Natural killer cell treated with Interleukin-12 subunit alpha and Interleukin-12 subunit beta and Interleukin-15 and Interleukin-18, amount 100 ng/mL, for 72 hours (primary cell): Measurements from ENCODE around the gene PMAIP1. TPM values are rescaled to one million over a fixed set of nuclear protein-coding genes. Genes with fewer than 3 reads are reported as not detected.

Source experiments
- ATAC-seq, 2 donors: fragments of 150-1000 bp; cut with Tn5 transposase in 1 of 2; sonication (Bioruptor Pico), chemical (Tn5 transposase) in 1 of 2; 2 replicates each; pipeline ENCODE4 v1.10.0; 2021
- DNase-seq: peaks from one replicate; pipeline ENCODE4 v3.0.0; 2022; ENCODE audit warnings: low spot score
- H3K27ac Mint-ChIP-seq, 2 donors: 1 replicate in 1 of 2; 2 replicates in 1 of 2; pipeline ENCODE4 v1.8.0; 2022; ENCODE audit warnings: mixed read lengths in 2 of 2, mild to moderate bottlenecking in 1 of 2, moderate library complexity in 1 of 2
- H3K27me3 Mint-ChIP-seq, 2 donors: 1 replicate in 1 of 2; 2 replicates in 1 of 2; pipeline ENCODE4 v1.8.0; 2022; ENCODE audit warnings: mixed read lengths in 2 of 2
- H3K36me3 Mint-ChIP-seq: one replicate; pipeline ENCODE4 v1.8.0; 2022; ENCODE audit warnings: mixed read lengths
- H3K4me1 Mint-ChIP-seq, 2 donors: 1 replicate in 1 of 2; 2 replicates in 1 of 2; pipeline ENCODE4 v1.8.0; 2022; ENCODE audit warnings: low read depth in 2 of 2, mixed read lengths in 2 of 2, mild to moderate bottlenecking in 1 of 2
- H3K4me3 Mint-ChIP-seq: one replicate; pipeline ENCODE4 v1.8.0; 2022; ENCODE audit warnings: mixed read lengths
- H3K9me3 Mint-ChIP-seq: 2 replicates; pipeline ENCODE4 v1.8.0; 2022; ENCODE audit warnings: mixed read lengths
- total RNA-seq, 2 donors: library from RNA; stranded (reverse); gene quantifications; one replicate each; pipeline ENCODE4 v1.2.3, GENCODE V29; 2022

The PMAIP1 gene
- total RNA-seq, 2 donors from 2014 or later, result 48.8 to 76.0 TPM

- peaks cover 12 to 21% of the 10 kb centered on the region in 2 donors for H3K4me1 Mint-ChIP-seq
- H3K27ac Mint-ChIP-seq, result no peak overlapping the region
- ATAC-seq (peak in 1 of 2 donors; percentile 61), DNase-seq (no peak)
- H3K9me3 Mint-ChIP-seq, result no peaks in the 10 kb centered on the region
- no peak overlapping the region for H3K4me3 Mint-ChIP-seq
- no peaks in the 10 kb centered on the region for H3K36me3 Mint-ChIP-seq
- H3K27me3 Mint-ChIP-seq, result peaks cover 7 to 11% of the 10 kb centered on the region in 2 donors
Observed at GRCh38 chr18:59929621-59930295, 30.0 kb downstream of the PMAIP1 start.

- Mint-ChIP-seq H3K4me1 (peaks cover 6 to 7% of the 10 kb centered on the region in 2 donors), H3K4me3 (no peak overlapping the region), H3K27me3 (peaks cover 7 to 12% of the 10 kb centered on the region in 2 donors), H3K36me3 (no peaks in the 10 kb centered on the region), H3K9me3 (no peaks in the 10 kb centered on the region), H3K27ac (no peak overlapping the region)
- no peak for ATAC-seq
- DNase-seq, result no peak
Observed at GRCh38 chr18:59932401-59932800, 32.6 kb downstream of the PMAIP1 start.

- no peak overlapping the region for H3K4me3 Mint-ChIP-seq
- no peaks in the 10 kb centered on the region for H3K9me3 Mint-ChIP-seq
- no peaks in the 10 kb centered on the region for H3K4me1 Mint-ChIP-seq
- DNase-seq, result no peak
- H3K27me3 Mint-ChIP-seq, result peaks cover 0 to 8% of the 10 kb centered on the region in 2 donors
- H3K36me3 Mint-ChIP-seq, result no peaks in the 10 kb centered on the region
- H3K27ac Mint-ChIP-seq, result no peak overlapping the region
- ATAC-seq, result no peak
Observed at GRCh38 chr18:59938676-59939075, 38.9 kb downstream of the PMAIP1 start.

GRCh38 chr18:59939127-59939526 is 39.3 kb downstream of the PMAIP1 start:
- no peaks in the 10 kb centered on the region for H3K4me1 Mint-ChIP-seq
- DNase-seq (no peak), ATAC-seq (no peak)
- no peaks in the 10 kb centered on the region for H3K36me3 Mint-ChIP-seq
- no peak overlapping the region for H3K4me3 Mint-ChIP-seq
- peaks cover 0 to 6% of the 10 kb centered on the region in 2 donors for H3K27me3 Mint-ChIP-seq
- no peak overlapping the region for H3K27ac Mint-ChIP-seq
- no peaks in the 10 kb centered on the region for H3K9me3 Mint-ChIP-seq

- ATAC-seq (no peak), DNase-seq (no peak)
- Mint-ChIP-seq H3K36me3 (no peaks in the 10 kb centered on the region), H3K4me3 (no peak overlapping the region), H3K27me3 (peaks cover 0 to 2% of the 10 kb centered on the region in 2 donors), H3K4me1 (no peaks in the 10 kb centered on the region), H3K9me3 (no peaks in the 10 kb centered on the region), H3K27ac (no peak overlapping the region)
Observed at GRCh38 chr18:59940068-59940467, 40.3 kb downstream of the PMAIP1 start.

- Mint-ChIP-seq H3K4me1 (no peaks in the 10 kb centered on the region), H3K36me3 (no peaks in the 10 kb centered on the region), H3K4me3 (no peak overlapping the region), H3K27ac (no peak overlapping the region), H3K27me3 (peaks cover 0 to 2% of the 10 kb centered on the region in 2 donors), H3K9me3 (no peaks in the 10 kb centered on the region)
- ATAC-seq (no peak), DNase-seq (no peak)
Observed at GRCh38 chr18:59941331-59941730, 41.5 kb downstream of the PMAIP1 start.

GRCh38 chr18:59942601-59943000 is 42.8 kb downstream of the PMAIP1 start:
- no peak overlapping the region for H3K27ac Mint-ChIP-seq
- no peaks in the 10 kb centered on the region for H3K4me1 Mint-ChIP-seq
- no peak for DNase-seq
- H3K9me3 Mint-ChIP-seq, result no peaks in the 10 kb centered on the region
- H3K36me3 Mint-ChIP-seq, result no peaks in the 10 kb centered on the region
- ATAC-seq, result no peak
- no peak overlapping the region for H3K4me3 Mint-ChIP-seq
- peaks cover 0 to 2% of the 10 kb centered on the region in 2 donors for H3K27me3 Mint-ChIP-seq

- Mint-ChIP-seq H3K27me3 (peaks cover 0 to under 1% of the 10 kb centered on the region in 2 donors), H3K36me3 (no peaks in the 10 kb centered on the region), H3K27ac (no peak overlapping the region), H3K4me3 (no peak overlapping the region), H3K9me3 (no peaks in the 10 kb centered on the region), H3K4me1 (peaks cover 0 to 2% of the 10 kb centered on the region in 2 donors)
- ATAC-seq (no peak), DNase-seq (no peak)
Observed at GRCh38 chr18:59945544-59945943, 45.7 kb downstream of the PMAIP1 start.

- Mint-ChIP-seq H3K4me3 (no peak overlapping the region), H3K9me3 (no peaks in the 10 kb centered on the region), H3K36me3 (no peaks in the 10 kb centered on the region), H3K27ac (peak overlapping the region in 1 of 2 donors; percentile 63), H3K27me3 (peaks cover 0 to 3% of the 10 kb centered on the region in 2 donors), H3K4me1 (peaks cover 0 to 5% of the 10 kb centered on the region in 2 donors)
- DNase-seq (no peak), ATAC-seq (peak in 1 of 2 donors; percentile 24)
Observed at GRCh38 chr18:59950215-59950944, 50.6 kb downstream of the PMAIP1 start.

- H3K36me3 Mint-ChIP-seq, result no peaks in the 10 kb centered on the region
- H3K4me3 Mint-ChIP-seq, result no peak overlapping the region
- DNase-seq (no peak), ATAC-seq (no peak)
- H3K27me3 Mint-ChIP-seq, result peaks cover 0 to 6% of the 10 kb centered on the region in 2 donors
- H3K4me1 Mint-ChIP-seq, result peaks cover 0 to 5% of the 10 kb centered on the region in 2 donors
- H3K9me3 Mint-ChIP-seq, result no peaks in the 10 kb centered on the region
- H3K27ac Mint-ChIP-seq, result no peak overlapping the region
Observed at GRCh38 chr18:59951591-59951990, 51.8 kb downstream of the PMAIP1 start.

GRCh38 chr18:59952283-59953007 is 52.6 kb downstream of the PMAIP1 start:
- H3K4me3 Mint-ChIP-seq, result peak overlapping the region; percentile 45
- ATAC-seq (no peak), DNase-seq (no peak)
- no peaks in the 10 kb centered on the region for H3K36me3 Mint-ChIP-seq
- H3K4me1 Mint-ChIP-seq, result peaks cover 0 to 5% of the 10 kb centered on the region in 2 donors
- H3K9me3 Mint-ChIP-seq, result no peaks in the 10 kb centered on the region
- H3K27ac Mint-ChIP-seq, result peak overlapping the region in 1 of 2 donors; percentile 71
- H3K27me3 Mint-ChIP-seq, result peaks cover 6 to 9% of the 10 kb centered on the region in 2 donors
